Activated T-cell treated with anti-CD3 and anti-CD28 coated beads for 24 hours (primary cell): ENCODE measurements around the gene PPA2.

Experiments
- DNase-seq: peaks from one replicate; pipeline ENCODE4 v3.0.0-alpha.2; 2020; ENCODE audit warnings: low read depth

The PPA2 gene

GRCh38 chr4:105389167-105389566 is 84.7 kb downstream of the PPA2 start:
- no peak for DNase-seq

GRCh38 chr4:105387466-105387865 is 86.4 kb downstream of the PPA2 start:
- DNase-seq: no peak

GRCh38 chr4:105386012-105386411 is 87.8 kb downstream of the PPA2 start:
- no peak for DNase-seq

GRCh38 chr4:105374071-105374470 is 99.8 kb downstream of the PPA2 start:
- DNase-seq: no peak

- no peak for DNase-seq
Observed at GRCh38 chr4:105373324-105373723, 100.5 kb downstream of the PPA2 start.

GRCh38 chr4:105369988-105370387 is 103.9 kb downstream of the PPA2 start:
- DNase-seq: no peak

- no peak for DNase-seq
Observed at GRCh38 chr4:105361053-105361452, 112.8 kb downstream of the PPA2 start.

- DNase-seq: no peak
Observed at GRCh38 chr4:105357258-105357980, 116.4 kb downstream of the PPA2 start.

GRCh38 chr4:105356194-105356593 is 117.7 kb downstream of the PPA2 start:
- DNase-seq: no peak

- no peak for DNase-seq
Observed at GRCh38 chr4:105352826-105353225, 121.0 kb downstream of the PPA2 start.

- DNase-seq: no peak
Observed at GRCh38 chr4:105351861-105352260, 122.0 kb downstream of the PPA2 start.

- no peak for DNase-seq
Observed at GRCh38 chr4:105350859-105351490, 122.9 kb downstream of the PPA2 start.

- no peak for DNase-seq
Observed at GRCh38 chr4:105348719-105349118, 125.1 kb downstream of the PPA2 start.

- no peak for DNase-seq
Observed at GRCh38 chr4:105346869-105347268, 127.0 kb downstream of the PPA2 start.

GRCh38 chr4:105345838-105346237 is 128.0 kb downstream of the PPA2 start:
- DNase-seq: no peak

- DNase-seq: no peak
Observed at GRCh38 chr4:105345358-105345757, 128.5 kb downstream of the PPA2 start.

GRCh38 chr4:105344141-105344540 is 129.7 kb downstream of the PPA2 start:
- DNase-seq: no peak

GRCh38 chr4:105343146-105343931 is 130.5 kb downstream of the PPA2 start:
- DNase-seq: no peak

GRCh38 chr4:105329081-105329480 is 144.8 kb downstream of the PPA2 start:
- no peak for DNase-seq

- no peak for DNase-seq
Observed at GRCh38 chr4:105327956-105328355, 145.9 kb downstream of the PPA2 start.

GRCh38 chr4:105327222-105327621 is 146.6 kb downstream of the PPA2 start:
- DNase-seq: no peak
